ENCODE data around the gene SCPEP1. TPM values are rescaled to one million over a fixed set of nuclear protein-coding genes. Genes with fewer than 3 reads are reported as not detected.

SCPEP1 gene, protein sequence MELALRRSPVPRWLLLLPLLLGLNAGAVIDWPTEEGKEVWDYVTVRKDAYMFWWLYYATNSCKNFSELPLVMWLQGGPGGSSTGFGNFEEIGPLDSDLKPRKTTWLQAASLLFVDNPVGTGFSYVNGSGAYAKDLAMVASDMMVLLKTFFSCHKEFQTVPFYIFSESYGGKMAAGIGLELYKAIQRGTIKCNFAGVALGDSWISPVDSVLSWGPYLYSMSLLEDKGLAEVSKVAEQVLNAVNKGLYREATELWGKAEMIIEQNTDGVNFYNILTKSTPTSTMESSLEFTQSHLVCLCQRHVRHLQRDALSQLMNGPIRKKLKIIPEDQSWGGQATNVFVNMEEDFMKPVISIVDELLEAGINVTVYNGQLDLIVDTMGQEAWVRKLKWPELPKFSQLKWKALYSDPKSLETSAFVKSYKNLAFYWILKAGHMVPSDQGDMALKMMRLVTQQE
- total RNA-seq = 48.3 and 51.7 TPM in 2 replicates
- long read RNA-seq, transcript SCPEP1-201 (13 exons, 1,942 nt) = major isoform, 339 of 382 reads
- long read RNA-seq, partial matches to known transcripts = 11 of 382 reads
- long read RNA-seq, other reads (novel, unspliced or antisense) = 29 of 382 reads

DNA sequence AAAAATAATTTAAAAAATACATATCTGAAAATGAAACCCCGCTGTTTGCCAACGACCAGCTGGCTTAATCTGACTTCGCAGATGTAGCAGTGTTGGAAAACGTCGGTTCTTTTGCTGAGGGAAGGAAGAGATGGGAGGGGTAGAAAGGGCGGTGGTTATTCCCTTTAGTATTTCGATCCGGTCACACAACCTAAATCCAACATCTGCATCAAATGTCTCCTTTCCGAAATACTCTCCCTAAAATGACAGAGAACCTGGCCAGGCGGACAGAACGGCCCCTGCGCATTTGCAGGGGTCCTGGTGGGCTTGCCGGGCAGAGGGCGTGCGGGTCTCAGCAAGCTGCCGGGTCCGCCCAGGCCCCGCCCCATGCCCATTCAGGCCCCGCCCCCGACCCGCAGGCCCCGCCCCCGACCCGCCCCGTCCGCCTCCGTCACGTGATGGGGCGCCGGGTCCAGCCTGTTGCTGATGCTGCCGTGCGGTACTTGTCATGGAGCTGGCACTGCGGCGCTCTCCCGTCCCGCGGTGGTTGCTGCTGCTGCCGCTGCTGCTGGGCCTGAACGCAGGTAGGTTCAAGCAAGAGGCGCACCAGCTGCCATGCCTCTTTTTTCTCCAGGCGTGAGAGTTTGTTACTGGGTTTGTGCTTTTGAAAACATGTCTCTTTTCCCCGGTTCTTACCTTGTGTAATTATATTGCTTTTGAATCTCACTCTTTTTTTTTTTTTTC, at the start of gene SCPEP1:
TSS of gene SCPEP1 (plus strand) at position 459 of the 723 bp plus-strand sequence. CDS start at position 488, 29 bp downstream.
- H3K4me3 Mint-ChIP-seq (ENCODE audit: low read depth) = peak within 1 kb of the TSS; percentile 83
- no peaks in the 10 kb centered on the region for H3K36me3 Mint-ChIP-seq (ENCODE audit: insufficient read depth)
- no peaks in the 10 kb centered on the region for H3K9me3 Mint-ChIP-seq (ENCODE audit: low read depth)
- DNase-seq (ENCODE audit: low spot score, unreplicated experiment) = peak; percentile 69
- no peaks in the 10 kb centered on the region for H3K27me3 Mint-ChIP-seq
- peak within 1 kb of the TSS; percentile 83 for H3K27ac Mint-ChIP-seq
- H3K4me1 Mint-ChIP-seq (ENCODE audit: low read depth) = peaks cover 17% of the 10 kb centered on the region
- TF ChIP-seq CTCF (IDR thresholded peaks at IDR 0.05; ENCODE audit: unreplicated experiment) = no peak

DNA sequence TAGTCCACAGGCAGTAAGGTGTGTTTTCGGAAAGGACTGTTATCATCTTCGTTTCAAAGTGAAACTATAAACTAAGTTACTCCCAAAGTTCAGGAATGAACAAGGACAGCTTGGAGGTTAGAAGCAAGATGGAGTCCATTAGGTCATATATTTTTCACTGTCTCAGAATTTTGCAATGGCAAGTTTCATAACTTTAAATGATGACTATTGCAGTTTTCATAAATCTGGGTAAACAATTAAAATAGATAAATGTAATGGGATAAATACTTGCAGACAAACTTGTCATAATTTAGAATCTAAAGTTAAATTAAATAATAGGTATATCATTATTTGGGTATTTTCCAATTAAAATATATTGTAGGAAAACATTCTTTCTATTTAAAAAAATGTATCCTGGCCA, 49.3 kb upstream of the SCPEP1 start:
- peaks cover 18% of the 10 kb centered on the region for H3K36me3 Mint-ChIP-seq (ENCODE audit: insufficient read depth)
- H3K4me3 Mint-ChIP-seq (ENCODE audit: low read depth) = no peak overlapping the region
- no peak overlapping the region for H3K27ac Mint-ChIP-seq
- H3K4me1 Mint-ChIP-seq (ENCODE audit: low read depth) = peaks cover 6% of the 10 kb centered on the region
- H3K9me3 Mint-ChIP-seq (ENCODE audit: low read depth) = peaks cover 17% of the 10 kb centered on the region
- TF ChIP-seq CTCF (IDR thresholded peaks at IDR 0.05; ENCODE audit: unreplicated experiment) = no peak
- no peak for DNase-seq (ENCODE audit: low spot score, unreplicated experiment)
- no peaks in the 10 kb centered on the region for H3K27me3 Mint-ChIP-seq

GRCh38 chr17:56929362-56929969, 48.5 kb upstream of the SCPEP1 start:
- H3K27me3 Mint-ChIP-seq = no peaks in the 10 kb centered on the region
- peaks cover 17% of the 10 kb centered on the region for H3K9me3 Mint-ChIP-seq (ENCODE audit: low read depth)
- no peak for TF ChIP-seq CTCF (IDR thresholded peaks at IDR 0.05; ENCODE audit: unreplicated experiment)
- no peak for DNase-seq (ENCODE audit: low spot score, unreplicated experiment)
- H3K27ac Mint-ChIP-seq = no peak overlapping the region
- H3K4me3 Mint-ChIP-seq (ENCODE audit: low read depth) = no peak overlapping the region
- H3K36me3 Mint-ChIP-seq (ENCODE audit: insufficient read depth) = peaks cover 27% of the 10 kb centered on the region
- H3K4me1 Mint-ChIP-seq (ENCODE audit: low read depth) = peaks cover 6% of the 10 kb centered on the region

DNA sequence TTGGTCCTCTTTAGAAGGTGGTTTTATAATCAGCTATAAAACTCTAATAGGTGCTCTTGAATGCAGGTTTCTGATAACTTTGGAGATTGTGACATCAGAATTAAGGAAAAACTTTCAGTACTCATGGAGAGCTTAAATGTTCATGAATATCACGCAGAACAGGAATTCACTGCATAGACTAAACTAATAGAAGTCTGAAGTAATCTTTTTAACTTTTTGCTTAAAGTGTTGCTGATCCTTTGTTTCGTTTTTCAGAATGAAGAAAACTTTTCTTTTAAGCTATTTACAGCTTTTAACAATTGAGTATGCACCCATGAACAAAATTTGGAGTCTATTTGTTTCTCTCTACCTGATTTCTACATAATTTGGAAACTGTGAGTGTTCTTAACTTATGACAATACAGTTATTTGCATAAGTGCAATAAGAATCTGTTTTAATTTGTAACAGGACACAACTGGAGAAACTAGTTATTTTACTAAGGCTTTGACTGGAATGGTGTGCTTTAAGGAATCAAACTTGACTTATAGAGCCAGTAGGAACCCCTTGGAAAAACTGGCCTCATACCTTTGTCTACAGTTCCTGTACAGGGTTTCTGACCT, 47.1 kb upstream of the SCPEP1 start:
- Mint-ChIP-seq H3K27me3 (no peaks in the 10 kb centered on the region), H3K4me3 (ENCODE audit: low read depth) (no peak overlapping the region), H3K4me1 (ENCODE audit: low read depth) (peaks cover 6% of the 10 kb centered on the region), H3K9me3 (ENCODE audit: low read depth) (peaks cover 17% of the 10 kb centered on the region), H3K27ac (no peak overlapping the region), H3K36me3 (ENCODE audit: insufficient read depth) (peaks cover 30% of the 10 kb centered on the region)
- no peak for DNase-seq (ENCODE audit: low spot score, unreplicated experiment)
- TF ChIP-seq CTCF (IDR thresholded peaks at IDR 0.05; ENCODE audit: unreplicated experiment) = no peak

Measured in progenitor cell of endocrine pancreas (in vitro differentiated cells).